IMR-90 (cell line): ENCODE data around the gene YBEY. TPM values are rescaled to one million over a fixed set of nuclear protein-coding genes. Genes with fewer than 3 reads are reported as not detected.

Source experiments
- ATAC-seq: fragments of 200-7000 bp; cut with Tn5 transposase; 2 replicates; pipeline ENCODE4 v1.9.1; 2020; ENCODE audit warnings: low read depth, mild to moderate bottlenecking, moderate library complexity
- BruUV-seq: library from RNA; stranded (reverse); fragments of 400-500 nt; replicated peaks from 2 replicates; lab custom pipeline; 2021; lab: Mats Ljungman, UMichigan
- CTCF ChIA-PET: fragments of 300-600 bp; formaldehyde crosslinking; extraction: SDS; loops from one replicate; lab custom pipeline; 2021; ENCODE audit warnings: antibody characterized with exemption; lab: Yijun Ruan, JAX
- POLR2A ChIA-PET: fragments of 300-600 bp; sonication (Branson Sonifier 250); formaldehyde crosslinking; loops from one replicate; lab custom pipeline; 2022; ENCODE audit warnings: antibody characterized with exemption; ENCODE audit not compliant: unreplicated experiment; lab: Charles Lee
- DNase-seq: peaks from one replicate; pipeline ENCODE4 v3.0.0; 2013
- H2AFZ ChIP-seq: replicated peaks from 2 replicates; pipeline ENCODE3; 2013; ENCODE audit warnings: low read length, mild to moderate bottlenecking; ENCODE audit not compliant: poor library complexity
- H2AK5ac ChIP-seq: 2 replicates; pipeline ENCODE4 v1.6.1; 2013; ENCODE audit warnings: low read depth, low read length, inconsistent platforms
- H2AK9ac ChIP-seq: replicated peaks from 2 replicates; pipeline ENCODE3; 2013; ENCODE audit warnings: mild to moderate bottlenecking, low read depth, low read length, moderate library complexity; ENCODE audit not compliant: poor library complexity
- H2BK120ac ChIP-seq: 2 replicates; pipeline ENCODE4 v1.6.1; 2013; ENCODE audit warnings: low read depth, low read length, inconsistent platforms
- H2BK15ac ChIP-seq: 3 replicates; pipeline ENCODE4 v1.6.1; 2013; ENCODE audit warnings: low read depth, low read length, inconsistent platforms
- H2BK20ac ChIP-seq: 2 replicates; pipeline ENCODE4 v1.6.1; 2013; ENCODE audit warnings: low read depth, mild to moderate bottlenecking, inconsistent platforms, low read length, moderate library complexity
- H2BK5ac ChIP-seq: 2 replicates; pipeline ENCODE4 v1.6.1; 2013; ENCODE audit warnings: mild to moderate bottlenecking, low read depth, low read length, inconsistent platforms; ENCODE audit not compliant: poor library complexity, severe bottlenecking
- H3K14ac ChIP-seq: replicated peaks from 2 replicates; pipeline ENCODE4 v1.6.1; 2013; ENCODE audit warnings: low read depth, low read length, inconsistent platforms
- H3K18ac ChIP-seq: 2 replicates; pipeline ENCODE4 v1.6.1; 2013; ENCODE audit warnings: low read depth, low read length, control low read depth
- H3K23ac ChIP-seq: 2 replicates; pipeline ENCODE4 v1.6.1; 2013; ENCODE audit warnings: low read depth, low read length, inconsistent platforms
- H3K27ac ChIP-seq: 2 replicates; pipeline ENCODE4 v1.5.1; 2013; ENCODE audit warnings: mild to moderate bottlenecking, control low read depth, low read length; ENCODE audit not compliant: insufficient read depth
- H3K27me3 ChIP-seq: 2 replicates; pipeline ENCODE4 v1.6.1; 2013; ENCODE audit warnings: low read length; ENCODE audit not compliant: control insufficient read depth, insufficient read depth
- H3K36me3 ChIP-seq: 2 replicates; pipeline ENCODE4 v1.6.1; 2013; ENCODE audit warnings: low read length, mixed read lengths; ENCODE audit not compliant: control insufficient read depth, insufficient read depth
- H3K4ac ChIP-seq: 2 replicates; pipeline ENCODE4 v1.6.1; 2013; ENCODE audit warnings: low read depth, low read length, inconsistent platforms
- H3K4me1 ChIP-seq: 2 replicates; pipeline ENCODE4 v1.6.1; 2013; ENCODE audit warnings: low read length, mixed read lengths; ENCODE audit not compliant: control insufficient read depth, insufficient read depth
- H3K4me2 ChIP-seq: 2 replicates; pipeline ENCODE4 v1.6.1; 2013; ENCODE audit warnings: low read depth, mild to moderate bottlenecking, control low read depth, low read length, moderate library complexity
- H3K4me3 ChIP-seq: 2 replicates; pipeline ENCODE4 v1.5.1; 2013; ENCODE audit warnings: low read depth, mild to moderate bottlenecking, control low read depth, low read length, moderate library complexity; ENCODE audit not compliant: insufficient read depth
- H3K56ac ChIP-seq: 2 replicates; pipeline ENCODE4 v1.6.1; 2013; ENCODE audit warnings: low read length, inconsistent platforms; ENCODE audit not compliant: insufficient read depth; ENCODE audit errors: extremely low read depth
- H3K79me1 ChIP-seq, 2 experiments: 2 replicates each; pipeline ENCODE4 v1.6.1; 2013; ENCODE audit warnings: low read length in 2 of 2, inconsistent platforms in 1 of 2, low read depth in 1 of 2
- H3K9ac ChIP-seq: 2 replicates; pipeline ENCODE4 v1.6.1; 2013; ENCODE audit warnings: low read depth, low read length, control low read depth
- H3K9me1 ChIP-seq: 2 replicates; pipeline ENCODE4 v1.6.1; 2013; ENCODE audit warnings: low read length, inconsistent platforms; ENCODE audit not compliant: insufficient read depth
- H3K9me3 ChIP-seq: 2 replicates; pipeline ENCODE4 v1.6.1; 2013; ENCODE audit warnings: low read length; ENCODE audit not compliant: control insufficient read depth, insufficient read depth
- H4K20me1 ChIP-seq: 2 replicates; pipeline ENCODE4 v1.6.1; 2013; ENCODE audit warnings: low read length, inconsistent platforms; ENCODE audit not compliant: insufficient read depth
- H4K5ac ChIP-seq: 2 replicates; pipeline ENCODE4 v1.6.1; 2013; ENCODE audit warnings: mild to moderate bottlenecking, low read depth, low read length, control low read depth
- H4K8ac ChIP-seq, 2 experiments: 2 replicates each; pipeline ENCODE4 v1.6.1; 2013; ENCODE audit warnings: low read depth in 2 of 2, low read length in 2 of 2, control low read depth in 1 of 2, inconsistent platforms in 1 of 2
- H4K91ac ChIP-seq: 2 replicates; pipeline ENCODE4 v1.6.1; 2013; ENCODE audit warnings: low read depth, low read length, inconsistent platforms; ENCODE audit not compliant: insufficient read depth
- BHLHE40 ChIP-seq: fragments of 150-350 bp; IDR thresholded peaks from 2 replicates; pipeline ENCODE4 v1.6.1; 2016; ENCODE audit warnings: mild to moderate bottlenecking, low read depth, low read length
- ELK1 ChIP-seq: fragments of 150-350 bp; IDR thresholded peaks from 2 replicates; pipeline ENCODE4 v1.6.1; 2016; ENCODE audit warnings: low read depth, mild to moderate bottlenecking, low read length, moderate library complexity, borderline replicate concordance
- FOS ChIP-seq: fragments of 150-350 bp; IDR thresholded peaks from 2 replicates; pipeline ENCODE4 v1.6.1; 2016; ENCODE audit warnings: low read depth, low read length
- RAD21 ChIP-seq: IDR thresholded peaks from 2 replicates; pipeline ENCODE4 v1.6.1; 2012; ENCODE audit warnings: low read length, improper control_type of control experiment
- RFX5 ChIP-seq: IDR thresholded peaks from 2 replicates; pipeline ENCODE4 v1.8.0; 2012; ENCODE audit warnings: low read depth, mild to moderate bottlenecking, low read length, moderate library complexity
- SMC3 ChIP-seq: fragments of 150-350 bp; IDR thresholded peaks from 2 replicates; pipeline ENCODE4 v1.6.1; 2016; ENCODE audit warnings: low read depth, mild to moderate bottlenecking, antibody characterized with exemption, low read length, moderate library complexity
- USF2 ChIP-seq: fragments of 150-350 bp; IDR thresholded peaks from 2 replicates; pipeline ENCODE4 v1.6.1; 2017; ENCODE audit warnings: mild to moderate bottlenecking, antibody characterized with exemption, low read length, low read depth
- WGBS, 2 experiments: methylation state at CpG; one replicate each; pipeline versions ENCODE4 v1.1.5 to v1.1.7; 2013; ENCODE audit warnings: missing lambda C conversion rate in 2 of 2; ENCODE audit not compliant: insufficient read length in 1 of 2; ENCODE audit errors: extremely low coverage in 2 of 2; 5-methylcytosine and 5-hydroxymethylcytosine counted together
- dilution Hi-C: fragments of 300-500 bp; cut with HindIII; formaldehyde crosslinking; loops from one replicate; pipeline ENCODE4 v1.14.3; 2018; ENCODE audit warnings: low sequenced_read_pairs; ENCODE audit not compliant: unreplicated experiment
- in situ Hi-C: fragments of 300-500 bp; cut with MboI; formaldehyde crosslinking; loops from 3 replicates; pipeline ENCODE4 v1.14.3; 2019; ENCODE audit warnings: low sequenced_read_pairs, inconsistent platforms, mixed read lengths
- intact Hi-C: fragments of 100-400 bp; cut with micrococcal nuclease; formaldehyde crosslinking; loops from 2 replicates; pipeline ENCODE4 v1.10.0; 2022
- polyA plus RNA-seq, 3 experiments: library from polyadenylated mRNA; depleted of rRNA; stranded (reverse); fragments of >200 nt; gene quantifications; 2 replicates each; pipeline ENCODE4 v1.2.3, GENCODE V29; 2012; ENCODE audit warnings: low replicate concordance in 1 of 3
- total RNA-seq: library from RNA; depleted of rRNA; stranded (reverse); fragments of >200 nt; gene quantifications from 2 replicates; pipeline ENCODE4 v1.2.3, GENCODE V29; 2012

YBEY gene
- total and polyA plus RNA-seq, 2 of the 4 experiments (the other 2 are of a cell fraction) = 5.9 to 26.2 TPM

- Histone ChIP-seq H2BK15ac (no peak overlapping the region), H3K9me3 (no peaks in the 10 kb centered on the region), H2AK9ac (no peak overlapping the region), H2AFZ (no peak overlapping the region), H4K5ac (no peak overlapping the region), H4K20me1 (0 out of 2 replicates have a peak, but pooled peaks cover 2% of the 10 kb centered on the region), H3K4me3 (no peak overlapping the region), H2AK5ac (no peak overlapping the region), H2BK5ac (no peak overlapping the region), H3K18ac (no peak overlapping the region), H3K36me3 (peaks cover 9% of the 10 kb centered on the region), H3K14ac (no peak overlapping the region), H3K4me1 (peaks cover 9% of the 10 kb centered on the region), H3K9ac (no peak overlapping the region), H3K56ac (no peak overlapping the region), H4K8ac (no peak overlapping the region), H3K27ac (no peak overlapping the region), H3K79me1 (peaks cover 16 to 61% of the 10 kb centered on the region in 2 experiments), H3K4ac (no peak overlapping the region), H3K9me1 (peaks cover 9% of the 10 kb centered on the region), H3K27me3 (no peaks in the 10 kb centered on the region), H2BK20ac (no peak overlapping the region), H4K91ac (no peak overlapping the region), H3K23ac (no peak overlapping the region), H2BK120ac (no peak overlapping the region), H3K4me2 (no peak overlapping the region)
- ATAC-seq (no peak), DNase-seq (no peak)
- TF ChIP-seq FOS (no peak), RAD21 (no peak), RFX5 (no peak), ELK1 (no peak), BHLHE40 (no peak), USF2 (no peak), SMC3 (no peak)
- intact Hi-C loops = loop anchor here (10.0 kb wide), 1 partner anchor 353 kb away; no protein-coding TSS in a partner anchor
- CTCF ChIA-PET = no interaction called here
- no CpG with 5 or more reads among the region's 5 CpGs for WGBS, 2 experiments
- POLR2A ChIA-PET = no interaction called here
- BruUV-seq = no TSS peak
- dilution Hi-C loops = no loop called here
- in situ Hi-C loops = no loop called here
These were observed 42.0 kb downstream of the YBEY start for GRCh38 chr21:46328151-46328550.
